Measurements from ENCODE around the gene FOXP1.

The FOXP1 gene

GRCh38 chr3:71421820-71422566 lies 161.5 kb downstream of the FOXP1 start:
- DNase-seq = no peak

- no peak for DNase-seq
Observed at GRCh38 chr3:71421475-71421819, 162.1 kb downstream of the FOXP1 start.

- DNase-seq = no peak
Observed at GRCh38 chr3:71419369-71419768, 164.2 kb downstream of the FOXP1 start.

GRCh38 chr3:71417791-71418190 lies 165.7 kb downstream of the FOXP1 start:
- DNase-seq = no peak

- DNase-seq = peak; percentile 17
Observed at GRCh38 chr3:71416876-71417275, 166.7 kb downstream of the FOXP1 start.

GRCh38 chr3:71415681-71416122 lies 167.8 kb downstream of the FOXP1 start:
- DNase-seq = peak; percentile 40

- no peak for DNase-seq
Observed at GRCh38 chr3:71414189-71414927, 169.2 kb downstream of the FOXP1 start.

- DNase-seq = no peak
Observed at GRCh38 chr3:71413572-71413971, 170.0 kb downstream of the FOXP1 start.

GRCh38 chr3:71409352-71409751 lies 174.2 kb downstream of the FOXP1 start:
- no peak for DNase-seq

- no peak for DNase-seq
Observed at GRCh38 chr3:71408903-71409302, 174.6 kb downstream of the FOXP1 start.

- DNase-seq = no peak
Observed at GRCh38 chr3:71407823-71408222, 175.7 kb downstream of the FOXP1 start.

- peak; percentile 54 for DNase-seq
Observed at GRCh38 chr3:71406972-71407810, 176.3 kb downstream of the FOXP1 start.

- DNase-seq = no peak
Observed at GRCh38 chr3:71402911-71403310, 180.6 kb downstream of the FOXP1 start.

GRCh38 chr3:71402280-71402679 lies 181.2 kb downstream of the FOXP1 start:
- no peak for DNase-seq

GRCh38 chr3:71401695-71402231 lies 181.8 kb downstream of the FOXP1 start:
- no peak for DNase-seq

- DNase-seq = no peak
Observed at GRCh38 chr3:71400986-71401451, 182.5 kb downstream of the FOXP1 start.

GRCh38 chr3:71399478-71399877 lies 184.1 kb downstream of the FOXP1 start:
- DNase-seq = no peak

- DNase-seq = no peak
Observed at GRCh38 chr3:71398157-71398836, 185.2 kb downstream of the FOXP1 start.

GRCh38 chr3:71397726-71398125 lies 185.8 kb downstream of the FOXP1 start:
- DNase-seq = no peak

- DNase-seq = peak; percentile 28
Observed at GRCh38 chr3:71397046-71397445, 186.5 kb downstream of the FOXP1 start.

GRCh38 chr3:71395927-71396695 lies 187.4 kb downstream of the FOXP1 start:
- DNase-seq = peak; percentile 51

- DNase-seq = no peak
Observed at GRCh38 chr3:71395470-71395869, 188.1 kb downstream of the FOXP1 start.
